PC-9 (cell line): ENCODE measurements around the gene IGF2R.

ENCODE experiments used
- CTCF ChIP-seq: fragments of 200-600 bp; sonication (generic); conservative IDR thresholded peaks from 2 replicates; pipeline ENCODE4 v1.6.1; 2017; ENCODE audit warnings: mixed run types, antibody characterized with exemption, mild to moderate bottlenecking, moderate library complexity
- EZH2 ChIP-seq: fragments of 200-600 bp; sonication (generic); IDR thresholded peaks from 2 replicates; pipeline ENCODE4 v1.8.0; 2017; ENCODE audit warnings: antibody characterized with exemption, low read depth

GRCh38 chr6:160146454-160147145 is 177.7 kb downstream of the IGF2R start:
- TF ChIP-seq CTCF, result no peak
- no peak for TF ChIP-seq EZH2
